Naive thymus-derived CD4-positive, alpha-beta T cell (primary cell): ENCODE data around the gene NANOS3. TPM values are rescaled to one million over a fixed set of nuclear protein-coding genes. Genes with fewer than 3 reads are reported as not detected.

Source experiments
- ATAC-seq: fragments of 150-1000 bp; cut with Tn5 transposase; 2 replicates; pipeline ENCODE4 v1.10.0; 2021; ENCODE audit warnings: mild to moderate bottlenecking, moderate library complexity
- CTCF ChIA-PET: fragments of 350-600 bp; sonication (Branson Sonifier 250); formaldehyde crosslinking; loops from one replicate; lab custom pipeline; 2021; ENCODE audit warnings: antibody characterized with exemption; lab: Charles Lee
- POLR2A ChIA-PET: fragments of 350-600 bp; sonication (Branson Sonifier 250); formaldehyde crosslinking; loops from one replicate; lab custom pipeline; 2021; ENCODE audit warnings: antibody characterized with exemption, inconsistent platforms; lab: Charles Lee
- DNase-seq, 9 donors: peaks; one replicate each; pipeline versions ENCODE4 v3.0.0 to v3.0.0-alpha.2; 2020 to 2022; ENCODE audit warnings: mixed read lengths in 1 of 9
- H3K27ac ChIP-seq: one replicate; pipeline ENCODE4 v1.7.0; 2013; ENCODE audit warnings: mild to moderate bottlenecking, low read depth, low read length, moderate library complexity
- H3K27me3 ChIP-seq, 2 donors: one replicate each; pipeline ENCODE4 v1.7.0; 2013; ENCODE audit warnings: low read length in 2 of 2, mild to moderate bottlenecking in 2 of 2, moderate library complexity in 2 of 2; ENCODE audit not compliant: control insufficient read depth in 2 of 2, insufficient read depth in 2 of 2
- H3K36me3 ChIP-seq, 3 experiments: 1 replicate in 2 of 3; 2 replicates in 1 of 3; pipeline ENCODE4 v1.7.0; 2013; ENCODE audit warnings: low read length in 3 of 3, mild to moderate bottlenecking in 3 of 3, moderate library complexity in 1 of 3; ENCODE audit not compliant: insufficient read depth in 3 of 3, control insufficient read depth in 2 of 3
- H3K4me1 ChIP-seq, 2 donors: one replicate each; pipeline ENCODE4 v1.7.0; 2013; ENCODE audit warnings: low read length in 2 of 2, mild to moderate bottlenecking in 2 of 2, moderate library complexity in 1 of 2; ENCODE audit not compliant: control insufficient read depth in 2 of 2, insufficient read depth in 2 of 2
- H3K4me3 ChIP-seq: 2 replicates; pipeline ENCODE4 v1.7.0; 2013; ENCODE audit warnings: mild to moderate bottlenecking, low read length
- H3K9me3 ChIP-seq, 3 experiments: 1 replicate in 2 of 3; 2 replicates in 1 of 3; pipeline ENCODE4 v1.7.0; 2013; ENCODE audit warnings: low read length in 3 of 3; ENCODE audit not compliant: control insufficient read depth in 2 of 3
- H3K27ac Mint-ChIP-seq, 9 donors: one replicate each; pipeline ENCODE4 v1.8.0; 2020 to 2022; ENCODE audit warnings: mixed read lengths in 9 of 9, mild to moderate bottlenecking in 8 of 9, moderate library complexity in 5 of 9, inconsistent platforms in 2 of 9
- H3K27me3 Mint-ChIP-seq, 5 donors: one replicate each; pipeline ENCODE4 v1.8.0; 2021 to 2022; ENCODE audit warnings: mixed read lengths in 5 of 5, mild to moderate bottlenecking in 1 of 5
- H3K36me3 Mint-ChIP-seq, 5 donors: one replicate each; pipeline ENCODE4 v1.8.0; 2020 to 2022; ENCODE audit warnings: mixed read lengths in 5 of 5, mild to moderate bottlenecking in 3 of 5, inconsistent platforms in 1 of 5
- H3K4me1 Mint-ChIP-seq, 7 donors: one replicate each; pipeline ENCODE4 v1.8.0; 2020 to 2022; ENCODE audit warnings: mixed read lengths in 7 of 7, mild to moderate bottlenecking in 3 of 7, inconsistent platforms in 1 of 7
- H3K4me3 Mint-ChIP-seq, 10 donors: one replicate each; pipeline ENCODE4 v1.8.0; 2020 to 2022; ENCODE audit warnings: mild to moderate bottlenecking in 10 of 10, mixed read lengths in 10 of 10, moderate library complexity in 6 of 10, inconsistent platforms in 2 of 10
- H3K9me3 Mint-ChIP-seq, 11 donors: one replicate each; pipeline ENCODE4 v1.8.0; 2020 to 2022; ENCODE audit warnings: mixed read lengths in 11 of 11, mild to moderate bottlenecking in 4 of 11, inconsistent platforms in 1 of 11, moderate library complexity in 1 of 11
- intact Hi-C, 2 donors: fragments of 100-400 bp; cut with micrococcal nuclease; formaldehyde crosslinking; loops; one replicate each; pipeline ENCODE4 v1.15.1; 2023
- polyA plus RNA-seq, 2 donors: library from polyadenylated mRNA; unstranded; fragments of 300-500 nt; fragmentation: Illumina TruSeq; gene quantifications; one replicate each; pipeline ENCODE4 v1.2.3, GENCODE V29; 2021
- total RNA-seq, 6 experiments: library from RNA in 5 of 6; stranded (reverse) in 5 of 6; gene quantifications; 1 replicate in 5 of 6; 2 replicates in 1 of 6; pipeline ENCODE4 v1.2.3 and lab custom pipeline; 2021 to 2026

NANOS3 gene
- total and polyA plus RNA-seq, 7 experiments from 2014 or later, result 1.3 to 3.4 TPM; not detected in 5

DNA sequence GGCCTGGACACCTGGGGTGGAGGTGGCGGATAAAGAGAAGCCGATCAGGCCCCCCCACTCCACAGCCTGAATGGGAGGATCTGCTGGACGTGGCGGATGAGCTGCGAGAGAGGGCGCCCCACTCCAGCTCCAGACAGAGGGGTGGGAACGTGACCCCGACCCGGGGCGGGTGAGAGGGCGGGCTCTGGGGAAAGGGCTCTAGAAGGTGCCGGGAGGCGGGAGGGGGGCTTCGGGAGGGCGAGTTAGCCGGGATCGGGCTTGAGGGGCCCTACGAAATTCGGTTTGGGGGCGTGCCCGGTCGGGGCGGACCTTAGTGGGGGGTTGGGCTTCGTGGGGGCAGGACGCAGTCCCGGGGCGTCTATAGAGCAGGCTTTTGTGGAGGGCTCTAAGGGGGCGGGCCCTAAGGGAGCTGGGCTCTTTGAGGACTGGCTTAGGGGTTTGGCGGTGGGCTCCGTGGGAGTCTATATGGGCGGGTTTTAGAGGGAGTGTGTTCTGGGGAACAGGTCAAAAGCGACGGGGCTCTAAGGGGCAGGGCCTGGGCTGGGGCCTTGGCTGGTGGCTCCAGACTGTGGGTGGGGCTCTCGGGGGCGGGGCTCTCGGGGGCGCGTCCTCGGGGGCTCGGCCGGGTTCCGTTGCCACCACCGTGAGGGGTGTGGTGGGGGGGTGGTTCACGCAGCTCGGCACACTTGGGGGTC lies 4.1 kb upstream of the NANOS3 start:
- ChIA-PET POLR2A (interaction anchor here (1.1 kb wide), 1 partner anchor 98 kb away, joined by 3 read pairs; no protein-coding TSS in a partner anchor), CTCF (interaction anchor here (1.3 to 1.4 kb wide), 2 partner anchors 10 to 85 kb away, joined by 3 to 10 read pairs; no protein-coding TSS in a partner anchor)
- intact Hi-C loops, result no loop called here
- Mint-ChIP-seq H3K4me1 (peaks cover 0 to 9% (median 3%) of the 10 kb centered on the region in 7 donors), H3K27me3 (peaks cover 7 to 27% (median 9%) of the 10 kb centered on the region in 5 donors), H3K4me3 (peak overlapping the region; percentile 25 to 83 (median 72)), H3K36me3 (no peaks in the 10 kb centered on the region), H3K9me3 (peaks cover 0 to 5% (median 0%) of the 10 kb centered on the region in 11 donors), H3K27ac (peak overlapping the region in 3 of 9 donors; percentile 42 to 65 (median 48))
- no peaks in the 10 kb centered on the region for H3K36me3 ChIP-seq
- no peak overlapping the region for H3K27ac ChIP-seq
- H3K27me3 ChIP-seq, result no peaks in the 10 kb centered on the region
- H3K4me3 ChIP-seq, result no peak overlapping the region
- ATAC-seq, result peak; percentile 82
- peaks cover 0 to 4% of the 10 kb centered on the region in 2 donors for H3K4me1 ChIP-seq
- H3K9me3 ChIP-seq, result no peaks in the 10 kb centered on the region
- peak in 2 of 9 donors; percentile 37 to 50 for DNase-seq

DNA sequence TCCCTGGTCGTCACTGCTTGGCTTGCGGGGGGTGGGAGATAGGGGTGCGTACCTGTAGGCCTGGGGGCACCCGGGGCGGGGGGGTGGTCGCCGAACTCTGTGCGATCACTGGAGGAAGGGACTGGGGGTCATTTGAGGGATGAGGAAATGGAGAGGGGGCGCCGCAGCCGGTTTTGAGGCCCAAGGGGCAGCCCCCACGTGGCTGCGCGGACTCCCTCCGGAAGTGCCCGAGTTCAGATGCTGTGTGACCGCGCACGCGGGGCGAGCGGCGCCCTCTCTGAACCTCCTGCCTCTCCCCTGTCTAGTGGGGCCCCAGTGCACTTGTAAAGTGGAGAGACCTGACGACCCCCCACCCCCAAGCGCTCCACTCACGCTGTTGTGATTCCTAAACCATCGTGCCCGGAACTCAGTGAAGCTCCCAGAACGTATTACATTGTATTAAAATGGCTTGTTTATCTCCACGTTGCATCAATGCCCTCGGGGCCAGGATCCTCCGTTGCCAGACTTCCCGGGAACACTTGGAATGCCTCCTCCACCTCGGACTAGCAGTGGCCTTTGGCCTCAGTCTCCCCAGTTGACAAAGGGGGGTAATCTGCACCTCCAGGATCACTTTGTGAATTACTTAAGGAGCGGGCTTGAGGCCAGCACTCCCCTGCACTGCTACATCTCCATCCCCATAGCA lies 3.0 kb upstream of the NANOS3 start:
- H3K36me3 ChIP-seq, result no peaks in the 10 kb centered on the region
- Mint-ChIP-seq H3K36me3 (no peaks in the 10 kb centered on the region), H3K4me1 (peaks cover 0 to 9% (median 3%) of the 10 kb centered on the region in 7 donors), H3K9me3 (peaks cover 0 to 3% (median 0%) of the 10 kb centered on the region in 11 donors), H3K4me3 (peak overlapping the region in 3 of 10 donors; percentile 19 to 44 (median 32)), H3K27me3 (peaks cover under 1 to 20% (median 8%) of the 10 kb centered on the region in 5 donors), H3K27ac (peak overlapping the region in 1 of 9 donors; percentile 72)
- no peak for DNase-seq
- no peaks in the 10 kb centered on the region for H3K9me3 ChIP-seq
- H3K27ac ChIP-seq, result no peak overlapping the region
- intact Hi-C loops, result no loop called here
- ATAC-seq, result no peak
- POLR2A ChIA-PET, result interaction anchor here (1.1 kb wide), 1 partner anchor 99 kb away, joined by 3 read pairs; no protein-coding TSS in a partner anchor
- H3K27me3 ChIP-seq, result no peaks in the 10 kb centered on the region
- CTCF ChIA-PET, result interaction anchor here (1.7 kb wide), 1 partner anchor 11 kb away, joined by 7 read pairs; no protein-coding TSS in a partner anchor
- peaks cover 0 to 4% of the 10 kb centered on the region in 2 donors for H3K4me1 ChIP-seq
- H3K4me3 ChIP-seq, result no peak overlapping the region

DNA sequence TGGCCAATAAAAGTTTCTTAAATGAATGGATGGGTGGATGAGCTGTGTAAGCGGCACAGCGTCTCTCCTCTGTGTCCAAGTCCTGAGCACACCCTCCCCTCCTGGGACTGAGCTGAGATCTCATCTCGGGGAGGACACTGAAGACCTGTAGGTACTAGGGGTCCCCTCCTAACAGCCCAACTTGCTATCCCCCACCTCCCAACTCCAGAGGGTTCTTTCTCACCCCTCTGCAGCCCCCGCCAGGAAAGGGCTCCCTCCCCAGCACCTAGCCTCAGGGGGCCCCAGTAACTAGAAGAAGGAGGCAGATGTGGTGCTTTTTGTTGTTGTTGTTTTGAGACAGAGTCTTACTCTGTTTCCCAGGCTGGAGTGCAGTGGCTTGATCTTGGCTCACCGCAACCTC lies 1.1 kb upstream of the NANOS3 start:
- Histone ChIP-seq H3K27me3 (no peaks in the 10 kb centered on the region), H3K27ac (no peak overlapping the region), H3K9me3 (no peaks in the 10 kb centered on the region), H3K4me1 (peaks cover 6 to 16% of the 10 kb centered on the region in 2 donors), H3K4me3 (no peak overlapping the region), H3K36me3 (no peaks in the 10 kb centered on the region)
- Mint-ChIP-seq H3K9me3 (peaks cover 0 to 2% (median 0%) of the 10 kb centered on the region in 11 donors), H3K4me3 (no peak overlapping the region), H3K27me3 (peaks cover 0 to 18% (median 7%) of the 10 kb centered on the region in 5 donors), H3K27ac (peak overlapping the region in 1 of 9 donors; percentile 34), H3K4me1 (peaks cover 0 to 20% (median 10%) of the 10 kb centered on the region in 7 donors), H3K36me3 (no peaks in the 10 kb centered on the region)
- ChIA-PET CTCF (interaction anchor here (0.7 to 1.7 kb wide), 3 partner anchors 13 to 430 kb away, joined by 3 to 7 read pairs (median 4); no protein-coding TSS in a partner anchor), POLR2A (no interaction called here)
- intact Hi-C loops, result no loop called here
- DNase-seq (no peak), ATAC-seq (no peak)

DNA sequence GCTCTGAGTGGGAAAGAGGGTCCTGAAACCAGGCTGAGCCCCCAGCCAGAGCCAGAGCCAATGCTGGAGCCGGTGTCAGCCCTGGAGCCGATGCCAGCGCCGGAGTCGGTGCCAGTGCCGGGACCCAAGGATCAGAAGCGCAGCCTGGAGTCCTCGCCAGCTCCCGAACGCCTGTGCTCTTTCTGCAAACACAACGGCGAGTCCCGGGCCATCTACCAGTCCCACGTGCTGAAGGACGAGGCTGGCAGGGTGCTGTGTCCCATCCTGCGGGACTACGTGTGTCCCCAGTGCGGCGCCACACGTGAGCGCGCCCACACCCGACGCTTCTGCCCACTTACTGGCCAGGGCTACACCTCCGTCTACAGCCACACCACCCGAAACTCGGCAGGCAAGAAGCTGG lies 369 bp downstream of the NANOS3 start:
- H3K36me3 Mint-ChIP-seq, result no peaks in the 10 kb centered on the region
- intact Hi-C loops, result no loop called here
- no peak for ATAC-seq
- Histone ChIP-seq H3K9me3 (no peaks in the 10 kb centered on the region), H3K27me3 (no peaks in the 10 kb centered on the region), H3K4me1 (peaks cover 21 to 30% of the 10 kb centered on the region in 2 donors), H3K27ac (no peak overlapping the region), H3K36me3 (no peaks in the 10 kb centered on the region), H3K4me3 (no peak overlapping the region)
- peaks cover 0 to 9% (median 3%) of the 10 kb centered on the region in 5 donors for H3K27me3 Mint-ChIP-seq
- no peaks in the 10 kb centered on the region for H3K9me3 Mint-ChIP-seq
- peaks cover 0 to 34% (median 25%) of the 10 kb centered on the region in 7 donors for H3K4me1 Mint-ChIP-seq
- no peak for DNase-seq
- ChIA-PET POLR2A (interaction anchor here (0.9 to 1.2 kb wide), 2 partner anchors 129 to 207 kb away, joined by 3 read pairs; no protein-coding TSS in a partner anchor), CTCF (interaction anchor here (1.2 kb wide), 1 partner anchor 89 kb away, joined by 4 read pairs; no protein-coding TSS in a partner anchor)
- H3K4me3 Mint-ChIP-seq, result no peak overlapping the region
- no peak overlapping the region for H3K27ac Mint-ChIP-seq

DNA sequence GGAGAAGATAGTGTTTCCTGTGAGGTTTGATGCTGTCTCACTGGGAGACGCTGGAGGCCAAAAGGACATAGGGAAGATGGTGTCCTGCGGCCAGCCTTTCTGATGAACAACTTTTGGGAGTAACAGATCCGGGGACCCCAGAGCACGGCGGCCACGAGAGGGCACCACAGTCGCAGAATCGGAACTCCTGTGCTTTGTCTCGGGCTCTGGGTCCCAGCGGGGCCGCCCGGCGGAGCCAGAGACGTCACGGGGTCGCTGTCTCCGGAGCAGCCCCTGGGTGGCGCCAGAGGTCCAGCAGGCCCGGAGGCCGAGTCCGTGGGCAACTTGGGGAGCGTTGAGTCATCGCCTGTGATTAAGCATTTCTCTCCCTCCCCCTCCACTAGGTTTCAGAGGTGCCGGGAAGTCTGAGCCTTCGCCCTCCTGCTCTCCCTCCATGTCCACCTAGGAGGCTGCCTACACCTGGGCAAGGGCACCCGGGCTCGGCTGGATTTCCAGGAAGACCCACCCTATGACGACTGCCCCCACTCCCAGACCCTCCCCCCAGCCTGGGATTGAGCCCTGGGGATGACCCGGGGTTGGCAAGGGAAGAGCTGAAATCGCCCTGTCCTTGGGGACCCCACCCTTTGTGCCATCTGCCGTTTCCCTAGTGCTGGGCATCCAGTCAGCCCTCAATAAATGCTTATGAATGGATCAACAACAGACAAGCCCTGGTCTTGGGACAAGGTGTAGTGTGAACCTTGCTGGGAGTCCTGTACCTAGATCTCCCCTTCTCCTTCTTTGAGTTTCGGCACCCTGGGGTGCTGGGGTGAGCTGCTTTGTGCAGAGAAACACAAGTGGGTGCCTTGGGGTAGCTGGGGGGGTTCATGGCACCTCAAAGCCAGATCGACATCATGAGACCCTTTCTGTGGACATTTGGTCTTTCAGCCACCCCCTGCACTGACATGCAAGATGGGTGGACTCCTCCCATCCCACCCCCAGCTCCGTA lies 3.4 kb downstream of the NANOS3 start:
- H3K36me3 ChIP-seq, result no peaks in the 10 kb centered on the region
- POLR2A ChIA-PET, result interaction anchor here (0.5 to 2.6 kb wide), 12 partner anchors 71 to 475 kb away, joined by 3 to 13 read pairs (median 4); partner anchors contain the start of genes DCAF15, IL27RA and RFX1
- H3K4me1 ChIP-seq, result peaks cover 36 to 38% of the 10 kb centered on the region in 2 donors
- DNase-seq (peak; percentile 89 to 99 (median 93)), ATAC-seq (peak; percentile 99)
- intact Hi-C loops, result loop anchor here (1.0 to 10.0 kb wide), 19 partner anchors 26 to 607 kb away; partner anchors contain the start of genes BRME1 (in 2 of the 2), CC2D1A (in 2 of the 2), DCAF15 (in 2 of the 2) and PRKACA (in 2 of the 2)
- H3K27me3 ChIP-seq, result no peaks in the 10 kb centered on the region
- Mint-ChIP-seq H3K27ac (peak overlapping the region in 8 of 9 donors; percentile 12 to 86 (median 70)), H3K4me1 (peaks cover 6 to 43% (median 34%) of the 10 kb centered on the region in 7 donors), H3K36me3 (no peaks in the 10 kb centered on the region), H3K9me3 (peaks cover 0 to 2% (median 0%) of the 10 kb centered on the region in 11 donors), H3K4me3 (peak overlapping the region; percentile 49 to 89 (median 66)), H3K27me3 (no peaks in the 10 kb centered on the region)
- CTCF ChIA-PET, result interaction anchor here (0.5 to 3.1 kb wide), 21 partner anchors 17 to 972 kb away, joined by 3 to 18 read pairs (median 4); partner anchors contain the start of genes ASF1B and MISP3
- no peaks in the 10 kb centered on the region for H3K9me3 ChIP-seq
- peak overlapping the region; percentile 49 for H3K4me3 ChIP-seq
- H3K27ac ChIP-seq, result peak overlapping the region; percentile 48
